Body of pancreas (tissue), 4 donors: Measurements from ENCODE around the gene ACSL6.

ENCODE experiments used
- CTCF ChIP-seq, 7 experiments: fragments of 450-650 bp in 4 of 7; fragments of 200-600 bp in 3 of 7; sonication (generic) in 3 of 7; IDR thresholded peaks; one replicate each; pipeline ENCODE4 v1.5.1; 2016 to 2019; ENCODE audit warnings: antibody characterized with exemption in 7 of 7
- POLR2A ChIP-seq, 3 donors: fragments of 450-650 bp; IDR thresholded peaks; one replicate each; pipeline ENCODE4 v1.6.1; 2016; ENCODE audit warnings: antibody characterized with exemption in 3 of 3, mild to moderate bottlenecking in 2 of 3

- no peak for TF ChIP-seq POLR2A (IDR thresholded peaks at IDR 0.05)
- TF ChIP-seq CTCF (IDR thresholded peaks at IDR 0.05), result no peak
Observed at GRCh38 chr5:131993676-131994075, 17.8 kb downstream of the ACSL6 start.
